HL-60 (cell line): ENCODE results near the gene SDHC.
"Not testable (repeated sequence)": the region's sequence is repeated elsewhere in the genome, so short reads cannot be mapped to it uniquely, and the experiment has no call there.

Source experiments
- CTCF ChIP-seq: IDR thresholded peaks from one replicate; pipeline ENCODE4 v1.5.1; 2011; ENCODE audit warnings: low read length, control low read depth, inconsistent platforms; ENCODE audit not compliant: insufficient read depth
- REST ChIP-seq: IDR thresholded peaks from 2 replicates; pipeline ENCODE4 v1.6.1; 2012; ENCODE audit warnings: low read depth; ENCODE audit not compliant: insufficient replicate concordance

- TF ChIP-seq CTCF, REST: not testable (repeated sequence)
These were observed 96.4 kb downstream of the SDHC start for GRCh38 chr1:161410636-161410970.
